ENCODE measurements around the gene TSSK6. TPM values are rescaled to one million over a fixed set of nuclear protein-coding genes. Genes with fewer than 3 reads are reported as not detected.
A peak's percentile ranks its signal among the peaks of the same experiment; 100 is the strongest.

Gene TSSK6
- total and polyA plus RNA-seq, 4 experiments from 2014 or later: 1.1 to 10.4 (median 5.8) TPM

DNA sequence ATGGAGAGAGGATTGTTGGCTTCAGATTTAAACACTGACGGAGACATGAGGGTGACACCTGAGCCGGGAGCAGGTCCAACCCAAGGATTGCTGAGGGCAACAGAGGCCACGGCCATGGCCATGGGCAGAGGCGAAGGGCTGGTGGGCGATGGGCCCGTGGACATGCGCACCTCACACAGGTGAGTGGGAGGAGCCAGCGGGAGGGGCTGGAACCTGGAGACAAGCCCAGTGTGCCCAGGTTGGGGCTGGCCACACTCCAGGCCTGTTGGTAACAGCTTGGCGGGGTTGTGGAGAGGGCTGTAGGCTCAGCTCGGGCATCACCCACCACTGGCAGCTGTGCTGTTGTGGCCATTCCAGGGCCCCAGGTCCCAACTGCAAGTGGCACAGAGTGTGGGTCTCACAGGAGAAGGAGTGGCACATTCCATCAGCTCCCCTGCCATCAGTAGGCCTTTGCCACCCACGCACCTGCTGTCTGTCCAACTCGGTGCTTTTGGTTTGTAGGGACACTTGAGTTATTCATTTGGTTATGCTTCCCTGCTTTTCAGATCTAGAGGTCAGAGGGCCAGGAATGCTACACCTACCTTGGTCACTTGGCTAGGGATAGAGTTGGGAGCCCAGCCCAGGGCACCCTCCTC is 49.8 kb downstream of the TSSK6 start:
- DNase-seq: no peak
- peaks cover 45% of the 10 kb centered on the region for H3K4me1 ChIP-seq (ENCODE audit: insufficient read depth, low read length)
- Mint-ChIP-seq H3K36me3 (peaks cover 37 to 48% of the 10 kb centered on the region in 2 donors), H3K4me1 (peaks cover 41 to 74% (median 57%) of the 10 kb centered on the region in 4 donors), H3K27ac (peak overlapping the region in 6 of 7 donors; percentile 4 to 78 (median 54)), H3K9me3 (peaks cover 0 to 18% (median 13%) of the 10 kb centered on the region in 8 donors), H3K4me3 (peak overlapping the region in 2 of 8 donors; percentile 25 to 39), H3K27me3 (no peaks in the 10 kb centered on the region)
- H3K27ac ChIP-seq (ENCODE audit: low read depth, low read length): no peak overlapping the region
- H3K36me3 ChIP-seq (ENCODE audit: insufficient read depth, low read length): peaks cover 32% of the 10 kb centered on the region
- intact Hi-C loops (cut with micrococcal nuclease): no loop called here
- ChIA-PET POLR2A (ENCODE audit: partially characterized antibody) (interaction anchor here (0.9 kb wide), 1 partner anchor 23 kb away, joined by 3 read pairs; no protein-coding TSS in a partner anchor), CTCF (ENCODE audit: partially characterized antibody) (interaction anchor here (1.5 kb wide), 1 partner anchor 15 kb away, joined by 3 read pairs; no protein-coding TSS in a partner anchor)
- H3K9me3 ChIP-seq (ENCODE audit: control insufficient read depth in 1 of 2, low read length in 2 of 2): peaks cover 5 to 10% of the 10 kb centered on the region in 2 donors
- H3K27me3 ChIP-seq (ENCODE audit: insufficient read depth, low read length): no peaks in the 10 kb centered on the region
- no peak overlapping the region for H3K4me3 ChIP-seq (ENCODE audit: low read length in 2 of 2)

DNA sequence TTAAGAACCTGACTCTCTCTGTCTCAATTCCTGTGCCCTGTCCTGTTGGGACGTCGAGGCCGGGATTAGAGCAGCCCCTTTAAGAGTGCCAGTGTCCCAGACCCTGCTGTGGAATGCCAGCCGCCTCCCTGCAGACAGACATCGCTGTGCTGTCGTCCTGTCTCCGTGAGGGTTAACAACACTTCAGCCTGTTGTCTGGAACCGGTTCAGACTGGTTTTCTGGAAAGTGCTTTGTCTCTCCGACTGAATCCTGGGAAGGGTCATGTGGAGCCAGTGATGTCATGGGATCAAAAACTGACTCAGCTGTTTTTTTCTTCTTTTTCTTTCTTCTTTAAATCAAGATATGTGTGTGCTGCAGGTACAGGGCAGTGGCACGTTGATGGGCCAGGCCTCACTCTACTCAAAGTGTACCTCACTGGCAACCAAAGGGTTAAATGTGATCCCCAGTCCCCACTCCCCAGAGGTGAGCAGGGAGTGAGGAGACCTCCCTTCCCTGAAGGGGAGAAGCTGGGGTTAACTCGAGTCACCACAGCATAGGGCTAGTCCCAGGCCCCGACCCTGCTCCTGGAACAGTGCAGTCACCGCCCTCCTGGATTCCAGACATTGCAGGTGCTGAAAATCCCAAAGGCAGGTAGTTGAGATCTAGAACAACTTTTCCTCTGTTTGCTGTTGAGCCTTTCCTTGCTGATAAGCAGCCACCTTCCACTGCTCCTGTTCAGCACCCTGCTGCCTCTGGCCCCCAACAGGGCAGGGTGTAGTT is 50.8 kb downstream of the TSSK6 start:
- POLR2A ChIA-PET (ENCODE audit: partially characterized antibody): interaction anchor here (0.6 to 7.6 kb wide), 3 partner anchors 12 to 59 kb away, joined by 3 to 81 read pairs (median 3); partner anchors contain the start of gene GATAD2A
- Histone ChIP-seq H3K36me3 (ENCODE audit: insufficient read depth, low read length) (peaks cover 32% of the 10 kb centered on the region), H3K27ac (ENCODE audit: low read depth, low read length) (peak overlapping the region; percentile 79), H3K27me3 (ENCODE audit: insufficient read depth, low read length) (no peaks in the 10 kb centered on the region), H3K4me3 (ENCODE audit: low read length in 2 of 2) (no peak overlapping the region), H3K4me1 (ENCODE audit: insufficient read depth, low read length) (peaks cover 54% of the 10 kb centered on the region), H3K9me3 (ENCODE audit: control insufficient read depth in 1 of 2, low read length in 2 of 2) (peaks cover 5 to 10% of the 10 kb centered on the region in 2 donors)
- peaks cover 37 to 46% of the 10 kb centered on the region in 2 donors for H3K36me3 Mint-ChIP-seq
- peaks cover 0 to 18% (median 13%) of the 10 kb centered on the region in 8 donors for H3K9me3 Mint-ChIP-seq
- no peak for DNase-seq
- H3K27me3 Mint-ChIP-seq: no peaks in the 10 kb centered on the region
- H3K4me3 Mint-ChIP-seq: peak overlapping the region in 2 of 8 donors; percentile 20 to 25
- intact Hi-C loops (cut with micrococcal nuclease): no loop called here
- H3K27ac Mint-ChIP-seq: peak overlapping the region in 6 of 7 donors; percentile 42 to 78 (median 57)
- CTCF ChIA-PET (ENCODE audit: partially characterized antibody): no interaction called here
- peaks cover 43 to 79% (median 61%) of the 10 kb centered on the region in 4 donors for H3K4me1 Mint-ChIP-seq

Other genes with a start within 250 kb of the TSSK6 start
- gene TM6SF2, start 242.2 kb downstream of the TSSK6 start, total RNA-seq: not detected
- gene TM6SF2, start 242.2 kb downstream of the TSSK6 start, polyA plus RNA-seq: not detected
- gene SUGP1, start 195.0 kb downstream of the TSSK6 start, total RNA-seq: 10 to 100 TPM; 84.7 to 97.5 TPM
- 10 to 100 TPM; 18.3 to 34.4 TPM for gene SUGP1, start 195.0 kb downstream of the TSSK6 start, polyA plus RNA-seq
- 100 to 1,000 TPM; 148 to 155 TPM for gene MAU2, start 194.7 kb downstream of the TSSK6 start, total RNA-seq
- 10 to 100 TPM; 18.1 to 25.4 TPM for gene MAU2, start 194.7 kb downstream of the TSSK6 start, polyA plus RNA-seq
- 100 to 1,000 TPM; 101 to 108 TPM for gene GATAD2A, start 109.9 kb downstream of the TSSK6 start, total RNA-seq
- gene GATAD2A, start 109.9 kb downstream of the TSSK6 start, polyA plus RNA-seq: 10 to 100 TPM in 1 of 2 donors, 1 to 10 TPM in 1; 3.8 to 30.6 TPM
- gene NDUFA13, start 677 bp upstream of the TSSK6 start, total RNA-seq: 100 to 1,000 TPM; 191 to 199 TPM
- gene NDUFA13, start 677 bp upstream of the TSSK6 start, polyA plus RNA-seq: 100 to 1,000 TPM; 264 to 316 TPM
- gene YJEFN3, start 13.4 kb upstream of the TSSK6 start, total RNA-seq: 10 to 100 TPM; 15.6 to 18.7 TPM
- under 1 TPM in 1 of 2 donors, not detected in 1; 0.25 TPM for gene YJEFN3, start 13.4 kb upstream of the TSSK6 start, polyA plus RNA-seq
- gene CILP2, start 22.7 kb upstream of the TSSK6 start, total RNA-seq: under 1 TPM; 0.09 to 0.14 TPM
- gene CILP2, start 22.7 kb upstream of the TSSK6 start, polyA plus RNA-seq: not detected
- 10 to 100 TPM; 46.5 to 56.3 TPM for gene PBX4, start 103.1 kb upstream of the TSSK6 start, total RNA-seq
- 10 to 100 TPM in 1 of 2 donors, 1 to 10 TPM in 1; 3.9 to 11.8 TPM for gene PBX4, start 103.1 kb upstream of the TSSK6 start, polyA plus RNA-seq
- gene LPAR2, start 112.7 kb upstream of the TSSK6 start, total RNA-seq: 10 to 100 TPM; 70.7 to 72.4 TPM
- gene LPAR2, start 112.7 kb upstream of the TSSK6 start, polyA plus RNA-seq: 10 to 100 TPM; 27.2 to 37.7 TPM
- 100 to 1,000 TPM; 101 to 105 TPM for gene GMIP, start 128.1 kb upstream of the TSSK6 start, total RNA-seq
- gene GMIP, start 128.1 kb upstream of the TSSK6 start, polyA plus RNA-seq: 10 to 100 TPM; 28.4 to 49.7 TPM
- 100 to 1,000 TPM; 137 to 139 TPM for gene ATP13A1, start 148.1 kb upstream of the TSSK6 start, total RNA-seq
- gene ATP13A1, start 148.1 kb upstream of the TSSK6 start, polyA plus RNA-seq: 10 to 100 TPM; 21.3 to 54.7 TPM
- 100 to 1,000 TPM; 152 to 156 TPM for gene ZNF101, start 153.3 kb upstream of the TSSK6 start, total RNA-seq
- gene ZNF101, start 153.3 kb upstream of the TSSK6 start, polyA plus RNA-seq: 100 to 1,000 TPM in 1 of 2 donors, 10 to 100 TPM in 1; 97.3 to 113 TPM
- gene ZNF14, start 217.6 kb upstream of the TSSK6 start, total RNA-seq: 10 to 100 TPM; 31.2 to 32.2 TPM
- gene ZNF14, start 217.6 kb upstream of the TSSK6 start, polyA plus RNA-seq: 10 to 100 TPM; 13.9 to 22.7 TPM